Stimulated activated memory B cell treated with anti-CD40 and anti-IgM and Interleukin-4, amounts not matched to agents 10 μg/mL and 1 μg/mL and 100 μg/mL, for 72 hours (primary cell): ENCODE data around the gene PEX1.
"Not testable (repeated sequence)": the region's sequence is repeated elsewhere in the genome, so short reads cannot be mapped to it uniquely, and the experiment has no call there.

Experiments used
- ATAC-seq: fragments of 150-1000 bp; cut with Tn5 transposase; 2 replicates; pipeline ENCODE4 v1.10.0; 2021
- H3K27ac Mint-ChIP-seq: one replicate; pipeline ENCODE4 v1.8.0; 2022; ENCODE audit warnings: mild to moderate bottlenecking, mixed read lengths
- H3K27me3 Mint-ChIP-seq: one replicate; pipeline ENCODE4 v1.8.0; 2022; ENCODE audit warnings: mixed read lengths
- H3K36me3 Mint-ChIP-seq: one replicate; pipeline ENCODE4 v1.8.0; 2022; ENCODE audit warnings: mixed read lengths
- H3K4me1 Mint-ChIP-seq: one replicate; pipeline ENCODE4 v1.8.0; 2022; ENCODE audit warnings: mixed read lengths
- H3K4me3 Mint-ChIP-seq: one replicate; pipeline ENCODE4 v1.8.0; 2022; ENCODE audit warnings: mild to moderate bottlenecking, moderate library complexity, mixed read lengths
- H3K9me3 Mint-ChIP-seq: one replicate; pipeline ENCODE4 v1.8.0; 2022; ENCODE audit warnings: mixed read lengths

The PEX1 gene

DNA sequence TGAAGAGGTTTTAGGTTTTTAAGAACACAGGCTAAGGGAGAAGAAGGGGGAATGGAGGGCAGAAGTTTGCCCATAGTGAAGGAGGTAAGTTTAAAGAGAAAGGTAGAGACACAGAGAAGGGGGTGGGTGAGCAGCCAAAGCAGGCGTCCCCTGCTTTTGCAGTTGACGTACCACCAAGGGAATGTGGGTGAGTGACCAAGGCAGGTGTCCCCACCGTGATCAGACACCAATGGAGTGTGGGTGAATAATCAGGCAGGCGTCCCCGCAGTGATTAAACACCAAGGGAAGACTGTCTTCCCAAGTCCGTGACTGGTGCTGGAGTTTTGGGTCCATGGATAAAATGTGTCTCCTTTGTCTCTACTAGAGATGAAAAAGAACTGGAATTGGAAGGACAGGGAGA, 44.1 kb downstream of the PEX1 start:
- H3K4me3 Mint-ChIP-seq, H3K27ac Mint-ChIP-seq, H3K9me3 Mint-ChIP-seq, H3K4me1 Mint-ChIP-seq, ATAC-seq, H3K27me3 Mint-ChIP-seq: not testable (repeated sequence)
- H3K36me3 Mint-ChIP-seq, result peaks cover 11% of the 10 kb centered on the region

DNA sequence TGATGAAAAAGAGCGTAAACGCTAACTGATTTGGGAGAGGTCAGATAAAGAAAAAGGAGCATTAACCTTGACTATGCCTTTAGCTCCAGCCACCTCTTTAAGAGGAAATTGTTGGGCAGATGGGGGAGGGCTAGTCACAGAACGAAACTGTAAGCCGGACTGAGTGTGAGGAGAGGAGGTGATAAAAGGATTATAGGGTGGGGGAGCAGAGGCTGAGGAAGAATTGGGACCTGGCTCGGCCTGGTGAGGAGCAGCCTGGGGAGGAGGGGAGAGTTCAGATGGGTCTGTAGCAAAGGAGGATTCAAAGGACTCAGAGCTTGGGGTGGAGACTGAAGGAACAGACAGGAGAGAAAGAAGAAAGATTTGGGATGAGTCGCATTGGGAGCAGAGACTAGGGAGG, 44.7 kb downstream of the PEX1 start:
- not testable (repeated sequence) for H3K27me3 Mint-ChIP-seq, H3K4me3 Mint-ChIP-seq, H3K4me1 Mint-ChIP-seq, ATAC-seq, H3K9me3 Mint-ChIP-seq, H3K27ac Mint-ChIP-seq, H3K36me3 Mint-ChIP-seq

DNA sequence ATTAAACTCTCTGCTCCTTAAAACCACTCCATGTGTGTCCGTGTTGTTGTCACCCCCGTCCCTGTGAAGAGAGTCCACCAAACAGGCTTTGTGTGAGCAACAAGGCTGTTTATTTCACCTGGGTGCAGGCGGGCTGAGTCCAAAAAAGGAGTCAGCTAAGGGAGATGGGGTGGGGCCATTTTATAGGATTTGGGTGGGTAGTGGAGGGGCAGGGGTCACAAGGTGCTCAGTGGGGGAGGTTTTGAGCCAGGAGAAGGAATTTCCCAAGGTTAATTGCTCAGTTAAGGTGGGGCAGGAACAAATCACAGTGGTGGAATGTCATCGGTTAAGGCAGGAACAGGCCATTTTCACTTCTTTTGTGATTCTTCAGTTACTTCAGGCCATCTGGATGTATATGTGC, 49.2 kb downstream of the PEX1 start:
- H3K4me3 Mint-ChIP-seq, H3K27me3 Mint-ChIP-seq, ATAC-seq, H3K27ac Mint-ChIP-seq, H3K4me1 Mint-ChIP-seq, H3K9me3 Mint-ChIP-seq: not testable (repeated sequence)
- H3K36me3 Mint-ChIP-seq, result peaks cover 15% of the 10 kb centered on the region

DNA sequence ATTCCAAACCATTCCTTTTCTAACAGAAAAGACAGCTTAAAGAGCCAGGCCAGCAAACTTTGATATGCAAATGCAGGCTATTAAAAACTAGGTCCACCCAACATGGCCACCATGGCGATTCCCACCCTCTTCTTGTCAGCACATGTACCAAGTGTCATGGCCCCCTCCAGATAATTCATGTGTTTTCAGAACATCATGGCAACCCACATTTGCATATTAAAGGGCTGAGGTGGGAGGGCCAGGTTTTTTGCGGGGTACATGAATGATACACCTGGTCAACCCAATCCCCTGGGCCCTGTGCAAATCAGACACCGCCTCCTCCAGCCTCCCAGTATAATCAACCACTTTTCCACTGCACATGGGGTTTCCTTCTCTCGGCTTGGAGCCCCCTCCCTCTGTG, 49.6 kb downstream of the PEX1 start:
- H3K4me3 Mint-ChIP-seq, result no peak overlapping the region
- no peaks in the 10 kb centered on the region for H3K9me3 Mint-ChIP-seq
- no peak overlapping the region for H3K27ac Mint-ChIP-seq
- peaks cover 16% of the 10 kb centered on the region for H3K36me3 Mint-ChIP-seq
- H3K4me1 Mint-ChIP-seq, result no peaks in the 10 kb centered on the region
- H3K27me3 Mint-ChIP-seq, result no peaks in the 10 kb centered on the region
- ATAC-seq, result no peak

DNA sequence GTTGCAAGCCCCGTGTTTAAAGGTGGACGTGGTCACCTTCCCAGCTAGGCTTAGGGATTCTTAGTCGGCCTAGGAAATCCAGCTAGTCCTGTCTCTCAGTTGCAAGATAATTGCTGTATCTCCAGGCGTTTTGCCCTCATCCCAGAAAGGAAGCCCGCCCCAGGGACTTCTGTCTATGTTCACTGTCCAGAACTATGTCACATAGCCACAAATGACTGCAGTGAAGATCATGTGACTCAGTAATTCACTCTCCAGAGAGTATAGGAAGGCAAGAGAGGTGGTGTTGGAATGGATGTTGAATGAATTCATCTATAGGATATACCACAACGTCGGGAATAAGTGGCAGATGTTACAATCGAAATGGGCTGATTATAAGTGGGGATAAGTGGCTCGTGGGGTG, 50.2 kb downstream of the PEX1 start:
- Mint-ChIP-seq H3K27me3 (no peaks in the 10 kb centered on the region), H3K36me3 (peaks cover 16% of the 10 kb centered on the region), H3K27ac (no peak overlapping the region), H3K9me3 (no peaks in the 10 kb centered on the region), H3K4me3 (no peak overlapping the region), H3K4me1 (no peaks in the 10 kb centered on the region)
- no peak for ATAC-seq

DNA sequence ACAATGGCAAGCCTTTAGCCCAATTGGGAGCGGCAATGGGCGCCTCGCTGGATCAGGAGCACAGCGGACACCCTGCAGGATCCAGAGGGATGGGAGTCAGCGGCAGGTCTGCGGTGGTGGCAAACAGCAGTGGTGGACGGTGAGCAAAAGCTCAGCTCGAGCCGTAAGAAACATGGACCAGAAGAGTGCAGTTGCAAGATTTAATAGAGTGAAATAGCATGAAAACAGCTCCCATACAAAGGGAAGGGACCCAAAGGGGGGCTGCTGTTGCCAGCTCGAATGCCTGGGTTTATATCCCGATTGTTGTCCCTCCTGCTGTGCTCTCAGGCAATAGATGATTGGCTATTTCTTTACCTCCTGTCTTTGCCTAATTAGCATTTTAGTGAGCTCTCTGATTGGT, 50.6 kb downstream of the PEX1 start, which contains the start of gene ERVW-1:
Gene ERVW-1, minus strand, starts transcription at position 266 of the 400 bp plus-strand sequence. CDS start 7,565 bp downstream, outside the sequence.
- not testable (repeated sequence) for H3K27ac Mint-ChIP-seq, H3K9me3 Mint-ChIP-seq, ATAC-seq, H3K27me3 Mint-ChIP-seq, H3K4me1 Mint-ChIP-seq, H3K4me3 Mint-ChIP-seq
- H3K36me3 Mint-ChIP-seq, result peaks cover 16% of the 10 kb centered on the region

DNA sequence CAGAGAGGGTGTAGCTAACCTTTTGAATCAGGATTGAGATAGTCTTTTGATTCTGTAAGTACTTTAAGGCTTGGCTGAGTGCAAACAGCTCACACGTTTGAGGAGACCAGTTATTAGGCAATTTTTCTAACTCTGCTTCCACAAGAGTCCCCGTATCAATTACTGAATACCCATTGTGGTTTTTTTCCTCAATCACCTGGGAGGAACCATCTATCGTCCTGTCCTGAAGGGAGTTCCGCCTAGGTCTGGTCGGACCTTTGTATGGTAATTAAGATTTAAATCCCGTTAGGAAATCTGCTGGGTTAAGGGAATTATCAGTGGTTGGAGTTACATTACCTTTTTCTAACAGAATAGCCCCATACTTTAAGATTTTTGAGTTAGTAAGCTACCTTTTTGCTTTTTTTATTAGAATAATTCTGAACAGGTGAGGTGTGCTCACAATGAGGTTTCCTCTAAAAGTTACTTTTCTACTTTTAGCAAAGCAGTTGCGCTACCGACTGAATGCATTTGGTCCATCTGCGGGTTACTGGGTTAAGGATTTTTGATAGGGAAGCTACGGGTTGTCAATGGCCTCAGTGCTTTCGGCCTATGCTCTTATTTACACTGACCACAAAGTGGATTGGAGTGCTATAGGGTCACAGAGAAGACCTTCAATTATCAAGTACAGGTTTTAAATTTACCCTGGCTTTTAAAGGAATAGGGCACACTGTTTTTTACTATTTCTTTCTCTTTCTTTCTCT, 52.3 kb downstream of the PEX1 start:
- H3K4me1 Mint-ChIP-seq, H3K27ac Mint-ChIP-seq, H3K9me3 Mint-ChIP-seq, H3K27me3 Mint-ChIP-seq, H3K4me3 Mint-ChIP-seq, ATAC-seq: not testable (repeated sequence)
- H3K36me3 Mint-ChIP-seq, result peaks cover 16% of the 10 kb centered on the region

DNA sequence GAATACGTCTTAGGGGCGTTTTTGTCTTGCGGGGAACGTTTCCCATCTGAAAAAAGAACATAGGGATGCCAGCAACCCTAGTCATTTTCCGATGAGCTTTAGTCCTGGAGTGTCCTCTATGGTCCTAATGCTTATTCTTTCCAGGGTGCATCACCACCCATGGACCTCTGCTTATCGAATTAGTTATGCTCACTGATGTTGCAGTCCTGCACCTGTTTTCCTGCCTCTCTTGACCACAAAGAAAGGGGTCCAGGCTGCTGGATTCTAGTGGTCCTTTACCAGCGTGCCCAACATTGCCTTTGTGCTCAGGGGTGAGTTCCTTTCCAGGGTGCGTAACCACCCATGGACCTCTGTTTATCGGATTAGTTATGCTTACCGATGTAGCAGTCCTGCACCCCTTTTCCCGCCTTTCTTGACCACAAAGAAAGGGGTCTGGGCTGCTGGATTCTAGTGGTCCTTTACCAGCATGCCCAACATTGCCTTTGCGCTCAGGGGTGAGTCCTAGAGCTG, 53.0 kb downstream of the PEX1 start:
- H3K9me3 Mint-ChIP-seq, ATAC-seq, H3K27me3 Mint-ChIP-seq, H3K27ac Mint-ChIP-seq, H3K4me3 Mint-ChIP-seq, H3K4me1 Mint-ChIP-seq: not testable (repeated sequence)
- peaks cover 16% of the 10 kb centered on the region for H3K36me3 Mint-ChIP-seq

DNA sequence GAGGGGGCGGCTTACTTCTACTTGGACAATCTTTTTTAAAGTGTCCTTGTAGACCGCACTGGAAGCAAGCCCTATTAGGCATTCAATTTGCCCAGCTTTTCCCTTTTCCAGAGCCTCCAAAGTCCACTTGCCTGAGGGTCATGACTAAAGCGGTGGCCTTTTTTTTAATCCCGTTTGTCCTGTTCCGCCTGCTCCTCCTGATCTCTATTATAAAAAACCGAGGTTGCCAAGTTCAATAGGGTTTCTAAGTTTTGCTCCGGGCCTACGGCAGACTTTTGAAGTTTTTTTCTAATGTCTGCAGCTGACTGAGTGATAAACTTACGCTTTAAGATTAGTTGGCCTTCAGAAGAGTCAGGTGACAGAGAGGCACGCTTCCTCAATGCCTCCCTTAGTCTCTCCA, 54.3 kb downstream of the PEX1 start:
- peaks cover 23% of the 10 kb centered on the region for H3K36me3 Mint-ChIP-seq
- not testable (repeated sequence) for H3K4me1 Mint-ChIP-seq, H3K4me3 Mint-ChIP-seq, H3K27ac Mint-ChIP-seq, H3K9me3 Mint-ChIP-seq, ATAC-seq, H3K27me3 Mint-ChIP-seq

DNA sequence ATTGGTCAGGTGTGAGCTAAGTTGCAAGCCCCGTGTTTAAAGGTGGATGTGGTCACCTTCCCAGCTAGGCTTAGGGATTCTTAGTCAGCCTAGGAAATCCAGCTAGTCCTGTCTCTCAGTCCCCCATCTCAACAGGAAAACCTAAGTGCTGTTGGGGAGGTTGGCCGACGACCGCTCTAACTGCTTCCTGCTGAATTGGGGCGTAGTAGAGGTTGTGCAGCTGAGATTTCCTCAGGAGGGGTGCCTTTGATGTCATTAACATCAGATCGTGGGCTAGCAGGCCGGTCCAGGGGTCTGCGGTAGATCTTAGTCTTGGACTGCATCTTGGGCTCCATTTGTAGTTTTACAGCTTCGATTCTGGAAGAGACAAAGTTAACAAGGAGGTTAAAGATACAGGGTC, 59.7 kb downstream of the PEX1 start:
- H3K4me1 Mint-ChIP-seq, ATAC-seq, H3K27me3 Mint-ChIP-seq, H3K27ac Mint-ChIP-seq, H3K4me3 Mint-ChIP-seq, H3K9me3 Mint-ChIP-seq: not testable (repeated sequence)
- H3K36me3 Mint-ChIP-seq, result peaks cover 25% of the 10 kb centered on the region

DNA sequence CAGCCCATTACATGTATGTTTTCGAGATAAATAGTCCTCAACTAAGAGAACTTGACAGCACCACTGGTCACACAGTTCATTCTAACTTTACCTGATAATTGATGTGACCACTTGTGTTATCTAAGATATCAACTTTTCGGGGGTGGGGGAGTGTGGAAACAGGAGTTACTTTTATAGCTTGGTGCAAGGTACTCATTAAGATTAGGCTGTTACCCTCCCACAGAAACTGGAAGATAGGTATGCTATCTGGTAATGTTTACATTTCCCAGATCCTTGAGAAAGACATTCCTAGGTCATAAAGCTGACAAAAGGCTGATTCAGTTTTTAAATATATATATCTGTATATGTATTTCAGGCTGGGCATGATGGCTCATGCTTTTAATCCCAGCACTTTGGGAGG, 61.6 kb downstream of the PEX1 start:
- no peaks in the 10 kb centered on the region for H3K4me1 Mint-ChIP-seq
- no peaks in the 10 kb centered on the region for H3K27me3 Mint-ChIP-seq
- no peak for ATAC-seq
- peaks cover 33% of the 10 kb centered on the region for H3K36me3 Mint-ChIP-seq
- no peak overlapping the region for H3K4me3 Mint-ChIP-seq
- H3K9me3 Mint-ChIP-seq, result peaks cover 6% of the 10 kb centered on the region
- H3K27ac Mint-ChIP-seq, result no peak overlapping the region

DNA sequence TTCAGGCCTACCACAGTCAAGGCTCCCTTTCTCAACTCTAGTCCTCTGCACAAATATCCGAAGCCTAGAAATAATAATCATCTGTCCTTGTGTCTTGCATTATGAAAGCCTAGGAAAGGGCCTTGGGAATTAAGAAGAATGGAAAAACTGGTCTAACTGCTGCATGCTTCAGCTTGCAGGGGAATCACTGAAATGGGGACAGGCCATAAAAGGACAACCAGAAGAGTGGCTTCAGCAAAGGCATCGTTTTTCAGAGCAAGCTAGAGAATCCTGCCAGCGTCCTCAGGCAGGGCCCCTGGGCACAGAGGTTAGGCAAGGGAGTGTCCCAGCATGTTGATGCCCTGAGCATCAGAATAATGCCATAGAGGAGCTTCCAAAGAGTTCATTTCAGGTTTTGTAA, 63.8 kb downstream of the PEX1 start:
- Mint-ChIP-seq H3K4me3 (no peak overlapping the region), H3K4me1 (no peaks in the 10 kb centered on the region), H3K9me3 (peaks cover 6% of the 10 kb centered on the region), H3K27ac (no peak overlapping the region), H3K27me3 (no peaks in the 10 kb centered on the region), H3K36me3 (peaks cover 32% of the 10 kb centered on the region)
- no peak for ATAC-seq

DNA sequence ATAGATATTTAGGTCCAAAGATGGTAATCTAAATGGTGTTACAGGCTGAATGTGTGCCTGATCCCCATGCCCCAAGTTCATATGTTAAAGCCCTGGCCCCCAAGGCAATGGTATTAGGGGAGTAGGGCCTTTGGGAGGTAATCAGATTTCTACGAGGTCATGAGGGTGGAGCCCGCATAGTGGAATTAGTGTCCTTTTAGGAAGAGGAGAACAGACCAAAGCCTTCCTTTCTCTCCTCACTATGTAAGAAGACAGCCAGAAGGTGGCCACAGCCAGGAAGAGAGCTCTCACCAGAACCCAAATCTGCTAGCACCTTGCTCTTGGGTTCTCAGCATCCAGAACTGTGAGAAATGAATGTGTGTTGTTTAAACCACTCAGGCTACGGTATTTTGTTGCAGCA, 65.8 kb downstream of the PEX1 start:
- no peaks in the 10 kb centered on the region for H3K27me3 Mint-ChIP-seq
- no peak overlapping the region for H3K4me3 Mint-ChIP-seq
- H3K9me3 Mint-ChIP-seq, result peaks cover 2% of the 10 kb centered on the region
- H3K36me3 Mint-ChIP-seq, result peaks cover 17% of the 10 kb centered on the region
- H3K27ac Mint-ChIP-seq, result no peak overlapping the region
- H3K4me1 Mint-ChIP-seq, result no peaks in the 10 kb centered on the region
- ATAC-seq, result no peak

DNA sequence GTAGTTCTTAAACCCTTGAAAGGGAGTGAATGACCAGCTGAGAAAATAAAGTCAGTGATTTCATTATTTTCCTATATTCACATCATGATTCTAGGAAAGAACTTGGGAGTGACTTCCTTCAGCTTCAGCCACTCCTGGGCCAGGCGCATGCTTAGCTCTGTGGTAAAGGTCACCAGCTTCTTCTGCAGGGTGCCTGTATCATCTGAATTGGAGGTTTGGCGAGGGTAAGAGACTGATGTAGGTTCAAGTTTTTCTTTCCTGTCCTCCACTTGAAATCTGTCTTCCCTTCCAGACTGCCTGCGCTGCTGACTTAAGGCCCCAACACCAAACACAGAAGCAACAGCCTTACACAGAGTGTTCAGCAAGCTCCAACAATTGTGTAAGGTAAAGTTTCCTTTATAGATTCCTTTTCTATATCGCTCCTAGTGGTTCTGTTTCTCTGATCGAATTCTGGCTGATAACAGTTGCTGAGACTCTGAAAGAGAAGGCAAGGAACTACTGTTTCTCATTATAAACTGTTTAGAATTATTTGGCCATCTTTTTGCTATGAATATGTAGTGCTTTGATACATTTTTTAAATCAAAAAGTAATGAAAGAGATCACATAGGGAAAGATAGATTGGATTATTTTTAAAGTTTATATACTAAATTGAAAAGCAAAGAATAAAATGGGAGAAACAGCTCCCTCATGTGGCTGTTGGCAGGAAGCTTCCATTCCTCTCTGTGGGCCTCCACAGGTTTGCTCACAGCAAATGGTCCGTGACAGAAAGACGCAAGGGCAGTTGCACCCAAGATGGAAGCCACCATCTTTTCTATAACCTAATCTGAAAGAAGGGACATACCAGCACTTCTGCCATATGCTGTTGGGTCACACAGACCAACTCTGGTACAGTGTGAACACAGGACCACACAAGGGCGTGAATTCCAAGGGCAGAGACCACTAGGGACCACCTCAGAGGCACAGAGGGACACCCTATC, 67.0 kb downstream of the PEX1 start:
- no peaks in the 10 kb centered on the region for H3K27me3 Mint-ChIP-seq
- no peaks in the 10 kb centered on the region for H3K4me1 Mint-ChIP-seq
- H3K27ac Mint-ChIP-seq, result no peak overlapping the region
- peak; percentile 57 for ATAC-seq
- H3K9me3 Mint-ChIP-seq, result no peaks in the 10 kb centered on the region
- H3K36me3 Mint-ChIP-seq, result peaks cover 19% of the 10 kb centered on the region
- H3K4me3 Mint-ChIP-seq, result no peak overlapping the region

DNA sequence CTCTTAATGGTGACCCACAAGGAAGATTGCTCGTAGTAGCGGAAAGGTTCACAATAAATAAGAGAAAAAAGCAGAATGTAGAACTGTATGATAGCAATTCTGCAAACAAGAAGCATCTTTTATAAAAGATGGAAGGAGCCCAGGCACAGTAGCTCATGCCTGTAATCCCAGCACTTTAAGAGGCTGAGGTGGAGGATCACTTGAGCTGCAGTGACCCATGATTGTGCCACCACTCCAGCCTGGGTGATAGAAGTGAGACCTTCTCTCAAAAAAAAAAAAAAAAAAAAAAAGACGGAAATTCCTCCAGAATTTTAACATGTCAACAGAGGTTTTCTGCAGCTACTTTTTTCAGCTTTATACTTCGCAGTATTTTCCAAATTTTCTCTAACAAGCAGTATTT, 67.8 kb downstream of the PEX1 start:
- H3K36me3 Mint-ChIP-seq, result peaks cover 26% of the 10 kb centered on the region
- no peaks in the 10 kb centered on the region for H3K27me3 Mint-ChIP-seq
- no peaks in the 10 kb centered on the region for H3K9me3 Mint-ChIP-seq
- no peak overlapping the region for H3K27ac Mint-ChIP-seq
- H3K4me3 Mint-ChIP-seq, result no peak overlapping the region
- no peak for ATAC-seq
- H3K4me1 Mint-ChIP-seq, result no peaks in the 10 kb centered on the region

DNA sequence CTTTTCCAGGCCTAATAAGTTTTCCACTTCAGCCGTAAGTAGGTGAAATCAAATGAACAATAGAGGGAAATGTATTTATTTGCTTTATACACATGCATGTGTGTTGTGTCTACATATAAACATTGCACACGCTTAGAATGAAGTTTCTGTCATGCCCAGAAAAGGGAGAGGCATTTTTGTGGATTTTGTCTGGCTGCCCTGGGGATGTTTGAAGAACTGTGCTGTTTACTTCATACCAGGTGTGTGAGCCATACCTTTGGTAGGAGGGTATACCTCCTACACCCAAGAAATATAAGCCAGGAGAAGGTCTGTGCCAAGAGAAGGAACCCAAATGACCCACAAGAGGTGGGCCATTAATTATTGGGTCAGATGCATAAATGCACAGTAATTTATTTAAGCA, 68.2 kb downstream of the PEX1 start:
- H3K27ac Mint-ChIP-seq, result no peak overlapping the region

More for the DNA sequence above, 68.2 kb downstream of the PEX1 start:
- Mint-ChIP-seq H3K27me3 (no peaks in the 10 kb centered on the region), H3K9me3 (no peaks in the 10 kb centered on the region), H3K36me3 (peaks cover 26% of the 10 kb centered on the region), H3K4me3 (no peak overlapping the region), H3K4me1 (no peaks in the 10 kb centered on the region)
- no peak for ATAC-seq
